Measurements from ENCODE around the gene SS18L1. TPM values are rescaled to one million over a fixed set of nuclear protein-coding genes. Genes with fewer than 3 reads are reported as not detected.

The SS18L1 gene
- total RNA-seq, 1 experiment from 2014 or later = 17.9 TPM

GRCh38 chr20:62208795-62209755, 65.5 kb downstream of the SS18L1 start:
- no peaks in the 10 kb centered on the region for H3K9me2 ChIP-seq (replicated peaks; ENCODE audit: low read length)
- no peak overlapping the region for H3K4me3 ChIP-seq (ENCODE audit: low read length)
- no peaks in the 10 kb centered on the region for H3K9me3 ChIP-seq (ENCODE audit: low read length)
- peaks cover 5% of the 10 kb centered on the region; the same call in 1 of the 2 replicates for H4K20me1 ChIP-seq (ENCODE audit: low read length)
- H3K4me1 ChIP-seq (ENCODE audit: insufficient read depth, low read length) = peaks cover 13% of the 10 kb centered on the region
- no peaks in the 10 kb centered on the region for H3K36me3 ChIP-seq (ENCODE audit: low read depth, low read length)
- peak overlapping the region; percentile 45 for H3K4me2 ChIP-seq (ENCODE audit: low read length)
- no TSS peak for BruUV-seq (replicated peaks)
- no peak overlapping the region for H3K9ac ChIP-seq (ENCODE audit: low read length)
- intact Hi-C loops (cut with micrococcal nuclease) = no loop called here
- H2AFZ ChIP-seq (ENCODE audit: low read length) = no peak overlapping the region
- ChIA-PET CTCF (no interaction called here), POLR2A (ENCODE audit: unreplicated experiment) (no interaction called here)
- TF ChIP-seq EZH2 (IDR thresholded peaks at IDR 0.05; ENCODE audit: low read length, unreplicated experiment) = no peak
- no peak for TF ChIP-seq EZH2phosphoT487 (IDR thresholded peaks at IDR 0.05; ENCODE audit: borderline replicate concordance, low read length)
- peak; percentile 36; the same call in 1 of the 2 replicates for TF ChIP-seq CTCF (conservative IDR thresholded peaks at IDR 0.05; ENCODE audit: low read depth, low read length)
- DNase-seq (peak; percentile 79), ATAC-seq (peak; percentile 81)
- no peaks in the 10 kb centered on the region for H3F3A ChIP-seq (ENCODE audit: low read length, unreplicated experiment)
- peak overlapping the region; percentile 7; the same call in 1 of the 2 replicates for H3K27ac ChIP-seq (ENCODE audit: low read length)
- H3K79me2 ChIP-seq (ENCODE audit: low read length) = no peaks in the 10 kb centered on the region
- 0 out of 2 replicates have a peak, but pooled peaks cover 2% of the 10 kb centered on the region for H3K27me3 ChIP-seq (ENCODE audit: low read length)

GRCh38 chr20:62209850-62210495, 66.4 kb downstream of the SS18L1 start:
- ATAC-seq (no peak), DNase-seq (no peak)
- TF ChIP-seq EZH2 (IDR thresholded peaks at IDR 0.05; ENCODE audit: low read length, unreplicated experiment) (no peak), CTCF (conservative IDR thresholded peaks at IDR 0.05; ENCODE audit: low read depth, low read length) (no peak), EZH2phosphoT487 (IDR thresholded peaks at IDR 0.05; ENCODE audit: borderline replicate concordance, low read length) (no peak)
- CTCF ChIA-PET = no interaction called here
- Histone ChIP-seq H3K9me2 (replicated peaks; ENCODE audit: low read length) (no peaks in the 10 kb centered on the region), H3K9me3 (ENCODE audit: low read length) (no peaks in the 10 kb centered on the region), H3K4me2 (ENCODE audit: low read length) (peak overlapping the region; percentile 45; the same call in 1 of the 2 replicates), H3K79me2 (ENCODE audit: low read length) (no peaks in the 10 kb centered on the region), H3F3A (ENCODE audit: low read length, unreplicated experiment) (no peaks in the 10 kb centered on the region), H3K36me3 (ENCODE audit: low read depth, low read length) (no peaks in the 10 kb centered on the region), H3K27ac (ENCODE audit: low read length) (no peak overlapping the region), H3K4me1 (ENCODE audit: insufficient read depth, low read length) (peaks cover 13% of the 10 kb centered on the region), H2AFZ (ENCODE audit: low read length) (no peak overlapping the region), H3K4me3 (ENCODE audit: low read length) (no peak overlapping the region), H4K20me1 (ENCODE audit: low read length) (peaks cover 5% of the 10 kb centered on the region; the same call in 1 of the 2 replicates), H3K27me3 (ENCODE audit: low read length) (peaks cover 11% of the 10 kb centered on the region), H3K9ac (ENCODE audit: low read length) (no peak overlapping the region)
- BruUV-seq (replicated peaks) = no TSS peak
- POLR2A ChIA-PET (ENCODE audit: unreplicated experiment) = no interaction called here
- intact Hi-C loops (cut with micrococcal nuclease) = no loop called here
